Caco-2 (cell line): Measurements from ENCODE around the gene LSM7. TPM values are rescaled to one million over a fixed set of nuclear protein-coding genes. Genes with fewer than 3 reads are reported as not detected.
A peak's percentile ranks its signal among the peaks of the same experiment; 100 is the strongest.

Experiments used
- BruUV-seq: library from RNA; stranded (reverse); fragments of 400-500 nt; replicated peaks from 2 replicates; lab custom pipeline; 2021; lab: Mats Ljungman, UMichigan
- CTCF ChIA-PET: fragments of 300-600 bp; sonication (Branson Sonifier 250); formaldehyde crosslinking; loops from one replicate; lab custom pipeline; 2022; ENCODE audit warnings: antibody characterized with exemption; lab: Charles Lee
- POLR2A ChIA-PET: fragments of 300-600 bp; sonication (Branson Sonifier 250); formaldehyde crosslinking; loops from one replicate; lab custom pipeline; 2022; ENCODE audit warnings: antibody characterized with exemption; lab: Charles Lee
- DNase-seq, 2 experiments: peaks; one replicate each; pipeline versions ENCODE4 v3.0.0 to v3.0.0-alpha.2; 2020 to 2022
- H3K27me3 ChIP-seq: replicated peaks from 2 replicates; pipeline ENCODE4 v1.6.0; 2011; ENCODE audit warnings: low read length; ENCODE audit not compliant: control insufficient read depth, insufficient read depth
- H3K36me3 ChIP-seq: 2 replicates; pipeline ENCODE4 v1.5.1; 2011; ENCODE audit warnings: low read length; ENCODE audit not compliant: control insufficient read depth, insufficient read depth
- H3K4me1 ChIP-seq: fragments of 250-450 bp; sonication (Bioruptor Pico); 2 replicates; pipeline ENCODE4 v1.5.1; 2020; ENCODE audit warnings: mild to moderate bottlenecking
- H3K4me3 ChIP-seq: 2 replicates; pipeline ENCODE4 v1.5.1; 2011; ENCODE audit warnings: low read depth, mild to moderate bottlenecking, control low read depth, low read length
- H3K9me3 ChIP-seq: fragments of 250-450 bp; sonication (Bioruptor Pico); 2 replicates; pipeline ENCODE4 v1.5.1; 2020; ENCODE audit warnings: mild to moderate bottlenecking, moderate library complexity
- H3K27ac Mint-ChIP-seq: one replicate; pipeline ENCODE4 v1.8.0; 2022; ENCODE audit warnings: mixed read lengths; ENCODE audit not compliant: unreplicated experiment
- H3K27me3 Mint-ChIP-seq: one replicate; pipeline ENCODE4 v1.8.0; 2022; ENCODE audit warnings: mixed read lengths; ENCODE audit not compliant: insufficient read depth, unreplicated experiment
- H3K36me3 Mint-ChIP-seq: one replicate; pipeline ENCODE4 v1.8.0; 2022; ENCODE audit warnings: mild to moderate bottlenecking, mixed read lengths; ENCODE audit not compliant: insufficient read depth, unreplicated experiment
- H3K4me1 Mint-ChIP-seq: one replicate; pipeline ENCODE4 v1.8.0; 2022; ENCODE audit warnings: low read depth, mixed read lengths; ENCODE audit not compliant: unreplicated experiment
- H3K4me3 Mint-ChIP-seq: one replicate; pipeline ENCODE4 v1.8.0; 2022; ENCODE audit warnings: mild to moderate bottlenecking, moderate library complexity, mixed read lengths; ENCODE audit not compliant: unreplicated experiment
- H3K9me3 Mint-ChIP-seq: one replicate; pipeline ENCODE4 v1.8.0; 2022; ENCODE audit warnings: mixed read lengths; ENCODE audit not compliant: unreplicated experiment
- CTCF ChIP-seq, 2 experiments: fragments of 200-600 bp in 1 of 2; IDR thresholded peaks; 1 replicate in 1 of 2; 2 replicates in 1 of 2; pipeline versions ENCODE4 v1.5.1 to v1.8.0; 2011 to 2022; ENCODE audit warnings: antibody characterized with exemption in 1 of 2, control low read depth in 1 of 2, inconsistent platforms in 1 of 2, low read depth in 1 of 2, low read length in 1 of 2, mild to moderate bottlenecking in 1 of 2, moderate library complexity in 1 of 2; ENCODE audit not compliant: insufficient read depth in 1 of 2, severe bottlenecking in 1 of 2, unreplicated experiment in 1 of 2
- intact Hi-C: fragments of 100-400 bp; cut with micrococcal nuclease; formaldehyde crosslinking; loops from one replicate; pipeline ENCODE4 v1.10.0; 2022; ENCODE audit not compliant: unreplicated experiment
- total RNA-seq: library from RNA; stranded (reverse); gene quantifications from 2 replicates; pipeline ENCODE4 v1.2.3, GENCODE V29; 2022

Gene LSM7
- total RNA-seq, 1 experiment from 2014 or later = 141 TPM

GRCh38 chr19:2329149-2329478 lies 728 bp upstream of the LSM7 start:
- H3K4me1 ChIP-seq = peaks cover 31% of the 10 kb centered on the region
- H3K4me3 Mint-ChIP-seq = peak overlapping the region; percentile 87
- H3K27ac Mint-ChIP-seq = peak overlapping the region; percentile 94
- no peaks in the 10 kb centered on the region for H3K27me3 ChIP-seq
- no peak for TF ChIP-seq CTCF (IDR thresholded peaks at IDR 0.05; ENCODE audit: insufficient read depth in 1 of 2, low read depth in 1 of 2, low read length in 1 of 2, severe bottlenecking in 1 of 2, unreplicated experiment in 1 of 2)
- POLR2A ChIA-PET = no interaction called here
- DNase-seq = no peak
- intact Hi-C loops = no loop called here
- BruUV-seq = TSS peak; percentile 43
- CTCF ChIA-PET = no interaction called here
- no peaks in the 10 kb centered on the region for H3K27me3 Mint-ChIP-seq
- no peaks in the 10 kb centered on the region for H3K9me3 Mint-ChIP-seq
- peaks cover 58% of the 10 kb centered on the region for H3K36me3 Mint-ChIP-seq
- H3K36me3 ChIP-seq = peaks cover 3% of the 10 kb centered on the region
- H3K9me3 ChIP-seq = no peaks in the 10 kb centered on the region
- peaks cover 30% of the 10 kb centered on the region for H3K4me1 Mint-ChIP-seq
- peak overlapping the region; percentile 95 for H3K4me3 ChIP-seq

- ChIA-PET CTCF (no interaction called here), POLR2A (interaction anchor here (0.5 to 1.6 kb wide), 5 partner anchors 9 to 273 kb away, joined by 3 to 5 read pairs (median 4); partner anchors contain the start of genes GADD45B and PLEKHJ1)
- Mint-ChIP-seq H3K27me3 (no peaks in the 10 kb centered on the region), H3K27ac (peak overlapping the region; percentile 94), H3K4me3 (peak overlapping the region; percentile 87), H3K9me3 (no peaks in the 10 kb centered on the region), H3K4me1 (peaks cover 24% of the 10 kb centered on the region), H3K36me3 (peaks cover 57% of the 10 kb centered on the region)
- DNase-seq = no peak
- intact Hi-C loops = no loop called here
- Histone ChIP-seq H3K4me1 (peaks cover 31% of the 10 kb centered on the region), H3K4me3 (peak overlapping the region; percentile 95), H3K9me3 (no peaks in the 10 kb centered on the region), H3K27me3 (no peaks in the 10 kb centered on the region), H3K36me3 (peaks cover 1% of the 10 kb centered on the region; the same call in 1 of the 2 replicates)
- TSS peak; percentile 64 for BruUV-seq
- no peak for TF ChIP-seq CTCF (IDR thresholded peaks at IDR 0.05; ENCODE audit: insufficient read depth in 1 of 2, low read depth in 1 of 2, low read length in 1 of 2, severe bottlenecking in 1 of 2, unreplicated experiment in 1 of 2)
These were observed 499 bp downstream of the LSM7 start for GRCh38 chr19:2327773-2328400.

- H3K4me1 Mint-ChIP-seq = peaks cover 24% of the 10 kb centered on the region
- CTCF ChIA-PET = no interaction called here
- H3K36me3 Mint-ChIP-seq = peaks cover 60% of the 10 kb centered on the region
- peaks cover 1% of the 10 kb centered on the region; the same call in 1 of the 2 replicates for H3K36me3 ChIP-seq
- DNase-seq = no peak
- no peaks in the 10 kb centered on the region for H3K9me3 Mint-ChIP-seq
- no peak overlapping the region for H3K4me3 ChIP-seq
- intact Hi-C loops = no loop called here
- H3K27ac Mint-ChIP-seq = no peak overlapping the region
- POLR2A ChIA-PET = no interaction called here
- TF ChIP-seq CTCF (IDR thresholded peaks at IDR 0.05; ENCODE audit: insufficient read depth in 1 of 2, low read depth in 1 of 2, low read length in 1 of 2, severe bottlenecking in 1 of 2, unreplicated experiment in 1 of 2) = no peak
- no peaks in the 10 kb centered on the region for H3K27me3 Mint-ChIP-seq
- H3K9me3 ChIP-seq = no peaks in the 10 kb centered on the region
- peaks cover 25% of the 10 kb centered on the region for H3K4me1 ChIP-seq
- BruUV-seq = no TSS peak
- peak overlapping the region; percentile 87 for H3K4me3 Mint-ChIP-seq
- no peaks in the 10 kb centered on the region for H3K27me3 ChIP-seq
These were observed 1.6 kb downstream of the LSM7 start for GRCh38 chr19:2326699-2327360.
